SK-N-SH (cell line): ENCODE results near the gene COL8A2.

ENCODE experiments used
- CTCF ChIP-seq: fragments of 200-600 bp; sonication (generic); IDR thresholded peaks from 2 replicates; pipeline ENCODE4 v1.6.1; 2017; ENCODE audit warnings: antibody characterized with exemption, mild to moderate bottlenecking, moderate library complexity
- EP300 ChIP-seq, 2 experiments: IDR thresholded peaks; 2 replicates each; pipeline versions ENCODE4 v1.4.0 to v1.6.1; 2012; ENCODE audit warnings: borderline replicate concordance in 1 of 2, low read depth in 1 of 2, low read length in 1 of 2
- EZH2phosphoT487 ChIP-seq: fragments of 200-600 bp; sonication (generic); IDR thresholded peaks from 2 replicates; pipeline ENCODE4 v1.6.1; 2017; ENCODE audit warnings: low read depth, mixed run types, mild to moderate bottlenecking, antibody characterized with exemption, moderate library complexity, borderline replicate concordance
- GABPA ChIP-seq: IDR thresholded peaks from 2 replicates; pipeline ENCODE4 v1.4.0; 2012; ENCODE audit warnings: low read depth, mild to moderate bottlenecking
- JUND ChIP-seq: IDR thresholded peaks from 2 replicates; pipeline ENCODE4 v1.4.0; 2012
- MXI1 ChIP-seq: IDR thresholded peaks from 2 replicates; pipeline ENCODE4 v1.6.1; 2012; ENCODE audit warnings: mild to moderate bottlenecking, low read depth, low read length, improper control_type of control experiment
- RAD21 ChIP-seq: IDR thresholded peaks from 2 replicates; pipeline ENCODE4 v1.6.1; 2012; ENCODE audit warnings: mild to moderate bottlenecking, low read length
- RCOR1 ChIP-seq: fragments of 150-350 bp; IDR thresholded peaks from 2 replicates; pipeline ENCODE4 v1.6.1; 2017; ENCODE audit warnings: antibody characterized with exemption, low read length
- TAF1 ChIP-seq: IDR thresholded peaks from 2 replicates; pipeline ENCODE4 v1.6.1; 2012; ENCODE audit warnings: low read depth, mild to moderate bottlenecking, low read length, moderate library complexity, borderline replicate concordance
- TCF12 ChIP-seq: IDR thresholded peaks from 2 replicates; pipeline ENCODE4 v1.4.0; 2012
- YY1 ChIP-seq: IDR thresholded peaks from 2 replicates; pipeline ENCODE4 v1.4.0; 2012; ENCODE audit warnings: low read depth, mild to moderate bottlenecking
- TF ChIP-seq, protein P1 (sequence below): IDR thresholded peaks from 2 replicates; pipeline ENCODE4 v1.4.0; 2012; ENCODE audit warnings: low read depth, borderline replicate concordance

DNA sequence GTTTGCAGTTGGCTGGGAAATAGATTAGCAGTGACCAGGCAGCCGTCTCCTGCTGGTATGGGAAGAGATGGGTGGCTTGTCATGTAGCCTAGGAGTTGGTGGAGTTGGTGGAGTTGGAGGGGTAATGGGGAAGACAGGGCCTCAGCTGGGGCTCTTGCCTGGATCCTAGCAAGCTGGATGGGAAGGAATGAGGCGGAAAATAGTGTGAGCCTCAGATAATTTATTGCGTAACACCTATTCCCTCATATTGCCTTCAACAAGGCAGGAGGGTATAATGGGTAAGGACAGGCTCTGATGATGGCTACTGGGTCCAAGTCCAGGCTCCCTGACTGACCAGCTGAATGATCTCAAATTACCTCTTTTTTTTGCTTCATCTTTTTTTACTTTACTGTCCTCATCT lies 43.5 kb upstream of the COL8A2 start:
- TF ChIP-seq EP300 (IDR thresholded peaks at IDR 0.05; ENCODE audit: borderline replicate concordance in 1 of 2, low read depth in 1 of 2, low read length in 1 of 2) (no peak), CTCF (no peak), RCOR1 (no peak), TAF1 (no peak), JUND (no peak), RAD21 (no peak), YY1 (no peak), EZH2phosphoT487 (no peak), MXI1 (no peak), TCF12 (no peak), GABPA (no peak)
- TF ChIP-seq, protein P1, sequence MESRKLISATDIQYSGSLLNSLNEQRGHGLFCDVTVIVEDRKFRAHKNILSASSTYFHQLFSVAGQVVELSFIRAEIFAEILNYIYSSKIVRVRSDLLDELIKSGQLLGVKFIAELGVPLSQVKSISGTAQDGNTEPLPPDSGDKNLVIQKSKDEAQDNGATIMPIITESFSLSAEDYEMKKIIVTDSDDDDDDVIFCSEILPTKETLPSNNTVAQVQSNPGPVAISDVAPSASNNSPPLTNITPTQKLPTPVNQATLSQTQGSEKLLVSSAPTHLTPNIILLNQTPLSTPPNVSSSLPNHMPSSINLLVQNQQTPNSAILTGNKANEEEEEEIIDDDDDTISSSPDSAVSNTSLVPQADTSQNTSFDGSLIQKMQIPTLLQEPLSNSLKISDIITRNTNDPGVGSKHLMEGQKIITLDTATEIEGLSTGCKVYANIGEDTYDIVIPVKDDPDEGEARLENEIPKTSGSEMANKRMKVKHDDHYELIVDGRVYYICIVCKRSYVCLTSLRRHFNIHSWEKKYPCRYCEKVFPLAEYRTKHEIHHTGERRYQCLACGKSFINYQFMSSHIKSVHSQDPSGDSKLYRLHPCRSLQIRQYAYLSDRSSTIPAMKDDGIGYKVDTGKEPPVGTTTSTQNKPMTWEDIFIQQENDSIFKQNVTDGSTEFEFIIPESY = no peak
